GM23248 (cell line): ENCODE data around the gene HYDIN.
"Not testable (repeated sequence)": the region's sequence is repeated elsewhere in the genome, so short reads cannot be mapped to it uniquely, and the experiment has no call there.

Experiments
- EZH2 ChIP-seq: fragments of 200-600 bp; sonication (generic); IDR thresholded peaks from 2 replicates; pipeline ENCODE4 v1.6.1; 2018; ENCODE audit warnings: antibody characterized with exemption, mild to moderate bottlenecking; ENCODE audit not compliant: insufficient read depth, poor library complexity, severe bottlenecking
- EZH2phosphoT487 ChIP-seq: fragments of 200-600 bp; sonication (generic); IDR thresholded peaks from 2 replicates; pipeline ENCODE4 v1.6.1; 2018; ENCODE audit warnings: antibody characterized with exemption, moderate library complexity, mild to moderate bottlenecking, low read depth; ENCODE audit not compliant: insufficient read depth

DNA sequence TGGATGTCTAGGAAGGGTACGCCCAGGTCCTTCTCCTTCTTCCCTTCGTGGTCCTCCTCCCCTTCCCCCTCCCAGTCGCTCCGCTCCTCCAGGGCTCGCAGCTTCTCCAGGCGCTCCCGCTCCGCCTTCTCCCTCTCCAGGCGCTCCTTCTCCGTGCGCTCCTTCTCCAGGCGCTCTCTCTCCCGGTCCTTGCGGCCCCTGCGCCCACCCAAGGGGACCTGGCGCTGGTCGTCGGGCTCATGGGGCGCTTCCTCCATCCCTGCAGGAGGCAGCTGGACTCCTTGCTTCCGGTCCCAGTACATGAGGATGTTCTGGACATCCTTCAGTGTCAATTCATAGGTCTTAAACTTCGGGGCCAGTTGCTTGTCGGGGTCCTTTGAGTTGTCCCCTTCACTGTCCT lies 309.9 kb downstream of the HYDIN start:
- TF ChIP-seq EZH2, EZH2phosphoT487: not testable (repeated sequence)
